HFF-Myc (cell line): ENCODE results near the gene PRPF6.

Experiments used
- DNase-seq: peaks from one replicate; pipeline ENCODE4 v3.0.0-alpha.2; 2011; ENCODE audit warnings: low read depth; ENCODE audit errors: extremely low read depth
- H3K4me3 ChIP-seq: replicated peaks from 2 replicates; pipeline ENCODE4 v1.5.1; 2011; ENCODE audit warnings: low read depth, mild to moderate bottlenecking, control low read depth, low read length
- TF ChIP-seq, protein P1 (sequence below): IDR thresholded peaks from 2 replicates; pipeline ENCODE4 v1.5.1; 2012; ENCODE audit warnings: mild to moderate bottlenecking, low read depth, low read length, control low read depth; ENCODE audit errors: missing control alignments

The PRPF6 gene

DNA sequence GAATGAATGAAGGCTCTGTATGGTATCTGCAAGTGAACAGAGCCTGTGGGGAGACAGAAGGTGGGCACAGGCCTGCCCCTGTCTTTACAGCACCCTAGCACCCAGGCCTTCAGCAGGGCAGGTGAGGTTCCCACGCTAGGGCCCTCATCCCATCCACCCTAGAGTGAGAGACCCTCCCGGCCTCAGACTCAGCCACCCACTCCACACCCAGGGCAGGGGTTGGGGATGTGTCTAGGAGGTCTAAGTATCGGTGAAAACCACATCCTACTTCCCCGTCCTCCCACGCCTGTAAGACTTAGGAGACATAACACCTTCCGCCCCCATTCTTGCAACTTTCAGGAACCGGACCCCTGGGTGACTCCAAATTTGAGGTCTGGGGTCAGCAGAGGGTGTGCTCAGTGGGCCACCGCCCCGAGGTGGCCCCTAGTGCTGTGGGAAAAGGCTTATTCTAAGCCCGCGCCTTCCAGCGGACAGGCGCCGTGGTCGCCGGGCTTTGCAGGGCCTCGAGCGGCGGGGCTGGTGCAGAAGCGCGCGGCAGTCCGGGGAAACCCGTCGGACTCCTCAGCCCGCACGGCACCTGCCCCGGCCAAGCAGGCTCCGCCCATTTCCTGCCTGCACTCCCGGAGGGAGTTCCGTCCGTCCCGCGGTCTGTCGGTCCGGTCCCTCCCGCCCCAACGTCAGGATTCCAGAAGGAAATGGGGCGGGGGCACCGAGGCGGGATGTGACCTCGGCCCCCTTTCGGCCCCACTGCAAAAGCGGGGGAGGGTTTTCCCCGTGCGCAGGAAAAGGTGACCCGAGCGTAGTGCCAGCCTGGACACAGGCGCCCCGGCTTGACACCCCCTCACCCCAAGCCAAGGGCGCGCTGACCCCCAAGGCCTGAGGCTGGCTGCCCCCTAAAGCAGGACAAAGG, 2.4 kb upstream of the PRPF6 start:
- TF ChIP-seq, protein P1, sequence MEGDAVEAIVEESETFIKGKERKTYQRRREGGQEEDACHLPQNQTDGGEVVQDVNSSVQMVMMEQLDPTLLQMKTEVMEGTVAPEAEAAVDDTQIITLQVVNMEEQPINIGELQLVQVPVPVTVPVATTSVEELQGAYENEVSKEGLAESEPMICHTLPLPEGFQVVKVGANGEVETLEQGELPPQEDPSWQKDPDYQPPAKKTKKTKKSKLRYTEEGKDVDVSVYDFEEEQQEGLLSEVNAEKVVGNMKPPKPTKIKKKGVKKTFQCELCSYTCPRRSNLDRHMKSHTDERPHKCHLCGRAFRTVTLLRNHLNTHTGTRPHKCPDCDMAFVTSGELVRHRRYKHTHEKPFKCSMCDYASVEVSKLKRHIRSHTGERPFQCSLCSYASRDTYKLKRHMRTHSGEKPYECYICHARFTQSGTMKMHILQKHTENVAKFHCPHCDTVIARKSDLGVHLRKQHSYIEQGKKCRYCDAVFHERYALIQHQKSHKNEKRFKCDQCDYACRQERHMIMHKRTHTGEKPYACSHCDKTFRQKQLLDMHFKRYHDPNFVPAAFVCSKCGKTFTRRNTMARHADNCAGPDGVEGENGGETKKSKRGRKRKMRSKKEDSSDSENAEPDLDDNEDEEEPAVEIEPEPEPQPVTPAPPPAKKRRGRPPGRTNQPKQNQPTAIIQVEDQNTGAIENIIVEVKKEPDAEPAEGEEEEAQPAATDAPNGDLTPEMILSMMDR: no peak
- H3K4me3 ChIP-seq: peak overlapping the region; percentile 89
- no peak for DNase-seq

- DNase-seq: no peak
- peak overlapping the region; percentile 89 for H3K4me3 ChIP-seq
- TF ChIP-seq, protein P1: no peak
These were observed 1.7 kb upstream of the PRPF6 start for GRCh38 chr20:63979229-63979556.

- TF ChIP-seq, protein P1: no peak
- peak within 1 kb of the TSS; percentile 89 for H3K4me3 ChIP-seq
- DNase-seq: no peak
These were observed 1.2 kb upstream of the PRPF6 start, which contains the start of gene SAMD10 for GRCh38 chr20:63979557-63980316. Gene SAMD10 (minus strand): TSS chr20:63979642. CDS start chr20:63979467, 175 bp downstream.

DNA sequence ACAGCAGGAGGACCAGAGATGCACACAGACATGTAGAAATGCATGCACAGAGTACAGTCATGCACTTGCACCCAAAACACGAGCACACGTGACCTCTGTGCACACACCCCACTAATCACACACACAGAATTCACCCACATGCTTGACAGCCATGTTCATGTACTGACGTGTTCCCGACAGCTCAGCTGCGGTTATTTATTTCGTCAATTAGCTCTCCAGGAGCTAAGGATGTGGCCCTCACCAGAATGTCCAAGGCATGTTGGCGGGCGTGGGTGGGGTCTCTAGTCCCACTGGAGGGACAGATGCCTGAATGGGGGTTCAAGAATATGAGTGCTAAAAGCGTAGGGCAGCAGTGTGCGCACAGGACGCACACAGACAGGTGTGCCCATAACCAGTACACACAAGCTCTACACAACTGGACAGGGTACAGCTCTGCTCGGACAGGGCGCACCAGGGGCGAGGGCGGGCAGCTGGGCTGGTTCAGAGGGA, 571 bp upstream of the PRPF6 start:
- TF ChIP-seq, protein P1: no peak
- peak overlapping the region; percentile 89 for H3K4me3 ChIP-seq
- DNase-seq: no peak

GRCh38 chr20:63982937-63983336, 2.0 kb downstream of the PRPF6 start:
- TF ChIP-seq, protein P1: no peak
- no peak for DNase-seq
- H3K4me3 ChIP-seq: no peak overlapping the region

DNA sequence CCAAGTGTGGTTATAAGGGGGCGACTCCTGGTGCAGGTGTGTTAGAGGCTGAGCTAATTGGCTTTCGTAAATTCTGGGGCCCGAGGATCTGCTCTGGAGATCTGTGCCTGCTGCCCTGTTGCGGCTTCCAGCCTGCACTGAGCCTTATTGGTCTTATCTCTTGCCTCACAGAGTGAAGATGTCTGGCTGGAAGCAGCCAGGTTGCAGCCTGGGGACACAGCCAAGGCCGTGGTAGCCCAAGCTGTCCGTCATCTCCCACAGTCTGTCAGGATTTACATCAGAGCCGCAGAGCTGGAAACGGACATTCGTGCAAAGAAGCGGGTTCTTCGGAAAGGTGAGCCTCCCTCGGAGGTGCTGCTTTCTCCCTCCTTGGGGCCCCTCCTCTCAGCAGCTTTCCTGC, 20.0 kb downstream of the PRPF6 start:
- TF ChIP-seq, protein P1: no peak
- H3K4me3 ChIP-seq: no peak overlapping the region
- no peak for DNase-seq
